ENCODE data around the gene TCIRG1. TPM values are rescaled to one million over a fixed set of nuclear protein-coding genes. Genes with fewer than 3 reads are reported as not detected.

Gene TCIRG1
- total RNA-seq, 4 donors from 2014 or later = 84.4 to 251 (median 142) TPM

- ATAC-seq (ENCODE audit: low FRiP score) = no peak
- TF ChIP-seq CTCF (IDR thresholded peaks at IDR 0.05) = no peak
- no peak for DNase-seq (ENCODE audit: low spot score)
Measured at GRCh38 chr11:68024508-68024907, 14.3 kb upstream of the TCIRG1 start.

- ATAC-seq (ENCODE audit: low FRiP score) (no peak), DNase-seq (ENCODE audit: low spot score) (no peak)
- TF ChIP-seq CTCF (IDR thresholded peaks at IDR 0.05) = no peak
Measured at GRCh38 chr11:68025047-68025446, 13.8 kb upstream of the TCIRG1 start.

GRCh38 chr11:68026391-68027105, 12.3 kb upstream of the TCIRG1 start:
- TF ChIP-seq CTCF (IDR thresholded peaks at IDR 0.05) = no peak
- no peak for ATAC-seq (ENCODE audit: low FRiP score)
- no peak for DNase-seq (ENCODE audit: low spot score)

GRCh38 chr11:68027667-68028066, 11.2 kb upstream of the TCIRG1 start:
- no peak for TF ChIP-seq CTCF (IDR thresholded peaks at IDR 0.05)
- ATAC-seq (ENCODE audit: low FRiP score) (no peak), DNase-seq (ENCODE audit: low spot score) (no peak)

GRCh38 chr11:68028802-68029545, 9.9 kb upstream of the TCIRG1 start:
- ATAC-seq (ENCODE audit: low FRiP score) (no peak), DNase-seq (ENCODE audit: low spot score) (no peak)
- TF ChIP-seq CTCF (IDR thresholded peaks at IDR 0.05) = no peak

- peak; percentile 96 for ATAC-seq (ENCODE audit: low FRiP score)
- peak; percentile 97 for DNase-seq (ENCODE audit: low spot score)
- no peak for TF ChIP-seq CTCF (IDR thresholded peaks at IDR 0.05)
Measured at GRCh38 chr11:68030318-68031143, 8.3 kb upstream of the TCIRG1 start, which contains the start of gene NDUFS8. NDUFS8 (plus strand) TSS chr11:68030681; CDS start chr11:68032152, 1,471 bp downstream.

Data from omental fat pad (tissue), 4 donors.